Subcutaneous preadipocyte (primary cell): ENCODE data around the gene TNIP1. TPM values are rescaled to one million over a fixed set of nuclear protein-coding genes. Genes with fewer than 3 reads are reported as not detected.

Source experiments
- total RNA-seq: library from RNA; depleted of rRNA; stranded (reverse); fragments of >200 nt; gene quantifications from 2 replicates; pipeline ENCODE4 v1.2.3, GENCODE V29; 2012

TNIP1 gene
- 44.1 and 65.7 TPM in 2 replicates for total RNA-seq

GRCh38 chr5:151080613-151081430, at the start of gene TNIP1:
TSS of gene TNIP1 (minus strand) at chr5:151081034. CDS start at chr5:151065095, 15,939 bp downstream.

GRCh38 chr5:151020304-151021110, 60.3 kb downstream of the TNIP1 start, which contains the start of gene GPX3:
TSS of gene GPX3 (plus strand) at chr5:151020591. CDS start at chr5:151020655, 64 bp downstream.

Other genes starting within 250 kb of the TNIP1 start
- under 0.01 and 0.20 TPM in 2 replicates for gene IRGM, start 234.5 kb downstream of the TNIP1 start, total RNA-seq
- gene ZNF300, start 176.1 kb downstream of the TNIP1 start, total RNA-seq, result 4.4 and 6.3 TPM in 2 replicates
- 3.1 and 32.3 TPM in 2 replicates for gene GPX3, start 60.4 kb downstream of the TNIP1 start, total RNA-seq
- gene ANXA6, start 76.7 kb upstream of the TNIP1 start, total RNA-seq, result 345 and 356 TPM in 2 replicates
- 5.1 and 6.2 TPM in 2 replicates for gene CCDC69, start 143.1 kb upstream of the TNIP1 start, total RNA-seq
- 25.2 and 29.0 TPM in 2 replicates for gene GM2A, start 172.2 kb upstream of the TNIP1 start, total RNA-seq
- not detected in 2 replicates for gene SLC36A3, start 222.7 kb upstream of the TNIP1 start, total RNA-seq